Globus pallidus (tissue), 1 donor: Measurements from ENCODE around the gene MAP4K2.

Source experiments
- DNase-seq: peaks from one replicate; pipeline ENCODE4 v3.0.0-alpha.2; 2015; ENCODE audit warnings: low spot score

Gene MAP4K2

DNA sequence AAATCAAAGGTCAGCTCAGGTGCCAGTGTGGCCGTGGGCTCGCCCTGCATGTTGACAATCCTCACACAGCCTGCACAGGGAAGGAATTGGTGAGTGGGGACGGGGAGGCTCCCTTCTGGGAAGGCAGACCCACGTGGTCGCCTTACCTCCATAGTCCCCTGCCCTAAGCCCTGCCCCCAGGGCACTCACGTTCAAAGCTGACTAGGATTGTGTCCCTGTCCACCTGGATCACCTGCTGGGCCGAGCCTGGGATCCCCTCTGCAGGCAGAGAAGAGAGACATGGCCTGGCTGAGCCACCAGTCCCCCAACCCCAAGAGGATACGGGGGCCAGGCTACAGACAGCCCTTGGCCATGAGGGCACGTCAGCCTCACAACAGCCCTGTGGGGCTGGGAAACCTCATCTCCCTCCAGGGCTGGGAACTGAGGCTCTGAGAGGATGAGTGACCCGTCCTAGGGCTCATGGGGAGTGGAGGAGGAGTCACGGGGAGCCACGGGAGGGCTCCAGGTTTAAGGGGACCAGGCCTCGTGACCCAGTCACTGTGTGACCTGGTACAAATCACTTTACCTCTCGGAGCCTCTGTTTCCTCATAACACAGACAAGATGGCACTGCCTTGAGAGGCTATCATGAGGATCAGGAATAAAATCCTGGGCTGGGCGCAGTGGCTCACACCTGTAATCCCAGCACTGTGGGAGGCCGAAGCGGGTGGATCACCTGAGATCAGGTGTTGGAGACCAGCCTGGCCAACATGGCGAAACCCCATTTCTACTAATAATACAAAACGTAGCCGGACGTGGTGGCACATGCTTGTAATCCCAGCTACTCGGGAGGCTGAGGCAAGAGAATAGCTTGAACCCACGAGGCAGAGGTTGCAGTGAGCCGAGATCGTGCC is 12.6 kb downstream of the MAP4K2 start:
- DNase-seq = no peak

DNA sequence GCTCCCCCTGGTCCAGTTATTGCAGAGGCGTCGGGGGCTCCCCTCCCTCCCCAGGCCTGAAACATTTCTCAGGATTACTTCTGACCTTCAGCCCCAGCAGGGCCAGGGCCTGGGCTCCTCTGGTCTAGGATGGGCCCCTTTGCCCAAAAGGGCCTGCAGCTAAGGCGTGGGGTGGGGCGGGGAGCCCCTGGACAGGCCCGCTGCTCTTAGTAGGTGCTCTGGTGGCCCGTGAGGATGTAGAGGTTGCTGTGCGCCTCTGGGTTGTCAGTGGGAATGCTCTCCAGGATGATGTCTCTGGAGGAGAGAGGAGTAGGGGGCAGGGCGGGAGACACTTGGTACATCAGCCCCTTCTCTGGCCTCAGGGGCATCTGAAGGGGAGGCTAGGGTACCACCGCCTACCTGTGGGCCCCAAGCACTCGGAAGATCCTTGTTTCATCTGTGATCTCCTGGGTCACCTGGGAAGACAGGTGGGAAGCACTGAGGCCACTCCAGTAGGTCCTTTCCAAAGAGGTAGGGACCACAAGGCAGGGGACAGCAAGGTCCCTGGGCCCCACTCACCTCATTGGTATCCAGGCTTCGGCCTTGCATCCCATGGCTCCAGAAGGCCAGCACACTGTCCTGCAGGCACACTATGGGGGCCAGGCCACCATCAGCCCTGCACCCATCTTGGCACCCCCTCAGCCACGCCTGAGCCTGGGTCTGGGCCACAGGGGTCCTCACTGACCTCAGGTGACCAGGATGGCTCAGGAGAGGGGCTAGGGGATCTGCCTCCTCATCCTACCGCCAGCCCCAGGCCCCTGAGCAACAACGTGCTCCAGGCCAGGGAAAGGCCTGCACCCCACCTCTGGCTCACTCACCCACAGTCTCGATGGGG is 13.4 kb downstream of the MAP4K2 start:
- DNase-seq = no peak

DNA sequence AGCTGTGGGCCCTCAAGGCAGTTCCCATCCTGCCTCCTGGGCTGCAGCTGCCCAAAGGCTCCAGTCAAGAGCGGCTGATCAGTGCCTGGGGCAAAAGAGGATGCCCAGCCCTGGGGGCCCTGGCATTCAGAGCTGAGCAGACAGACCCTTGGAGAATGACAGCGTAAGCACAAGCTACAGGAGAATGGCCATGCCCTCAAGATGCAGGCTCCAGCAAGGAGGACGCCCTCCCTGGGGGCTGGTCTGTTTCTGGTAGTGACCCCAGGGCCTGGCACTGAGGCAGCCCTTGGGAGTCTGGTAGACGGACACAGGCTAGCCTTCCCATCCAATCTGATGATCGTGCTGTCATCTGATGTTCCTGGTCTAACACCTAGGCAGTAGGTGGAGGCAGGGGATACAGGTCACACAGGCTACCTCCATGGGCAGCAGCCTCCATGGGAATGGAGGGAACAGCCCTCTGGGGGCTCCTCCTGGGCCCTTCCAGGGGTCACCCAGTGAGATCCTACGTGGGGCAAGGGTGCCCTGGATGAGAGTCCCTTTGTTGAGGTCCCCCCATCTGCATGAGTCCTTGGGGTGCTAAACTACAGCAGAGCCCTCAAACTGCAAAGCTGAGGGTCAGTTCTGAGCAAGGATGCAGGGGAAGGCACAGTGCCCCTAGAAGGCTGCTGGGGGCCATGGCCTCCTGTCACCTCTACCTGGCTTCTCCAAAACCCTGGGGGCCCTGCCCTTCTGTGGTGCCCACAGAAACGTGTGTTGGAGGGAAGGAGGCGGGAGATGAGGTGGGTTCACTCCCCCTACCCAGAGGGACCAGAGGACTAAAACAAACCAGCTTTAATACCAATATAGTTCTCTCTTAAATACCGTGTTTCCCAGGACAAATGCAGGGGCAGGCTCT is 14.4 kb downstream of the MAP4K2 start:
- DNase-seq = no peak

DNA sequence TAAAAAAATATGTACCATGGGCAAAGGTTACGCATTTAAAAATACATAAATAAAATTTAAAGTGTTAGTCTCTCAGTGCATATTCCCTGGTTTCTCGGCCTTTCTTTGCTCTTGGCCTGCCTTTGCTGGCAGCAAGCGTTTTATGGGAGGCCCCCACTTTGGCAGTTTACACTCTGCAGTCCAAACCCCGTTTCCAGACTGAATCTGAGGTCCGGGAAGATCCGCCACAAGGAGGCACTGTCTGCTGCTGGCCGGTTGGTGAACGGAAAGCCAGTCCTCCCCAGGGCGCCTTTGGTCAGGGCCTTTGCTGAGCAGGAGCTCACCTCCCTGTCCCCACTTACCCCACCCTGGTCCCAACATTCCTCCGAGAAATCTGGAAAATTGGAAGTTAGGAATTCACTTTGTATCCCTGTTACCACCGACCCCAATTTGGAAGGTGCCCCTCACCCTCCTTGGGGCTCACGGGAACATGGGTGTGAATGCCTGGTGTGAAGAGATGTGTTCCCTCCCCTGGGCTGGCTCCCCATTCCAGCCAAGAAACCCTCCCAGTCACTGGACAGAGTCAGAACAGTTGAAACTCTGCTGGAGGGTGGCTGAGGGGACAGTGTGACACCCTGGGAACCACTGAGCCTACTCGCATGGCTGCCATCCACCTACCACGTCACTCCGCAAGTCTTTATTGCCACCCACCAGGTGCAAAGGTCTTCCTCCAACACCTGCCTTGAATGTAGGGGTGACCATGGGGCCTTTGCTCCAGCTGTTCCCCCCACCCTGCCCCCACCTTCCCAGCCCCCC is 15.3 kb downstream of the MAP4K2 start:
- DNase-seq = no peak

DNA sequence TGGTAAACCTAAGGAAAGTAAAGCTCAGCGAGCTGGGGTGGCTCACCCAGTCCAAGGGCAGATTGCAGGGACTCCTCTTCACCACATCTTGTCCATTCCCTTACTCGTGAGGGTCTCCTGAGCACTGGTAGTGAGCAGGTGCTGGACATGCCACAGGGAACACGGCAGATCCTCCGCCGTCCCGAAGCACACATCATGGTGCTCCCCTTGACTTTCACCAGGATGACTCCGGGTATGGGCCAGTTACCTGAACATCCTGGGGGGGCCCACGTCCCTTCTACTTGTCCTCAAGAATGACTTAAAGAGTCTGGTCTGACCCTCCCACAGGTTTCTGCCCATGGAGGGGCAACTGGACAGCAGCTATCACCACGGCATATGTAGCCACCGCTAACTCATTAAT is 16.7 kb downstream of the MAP4K2 start:
- DNase-seq = no peak

DNA sequence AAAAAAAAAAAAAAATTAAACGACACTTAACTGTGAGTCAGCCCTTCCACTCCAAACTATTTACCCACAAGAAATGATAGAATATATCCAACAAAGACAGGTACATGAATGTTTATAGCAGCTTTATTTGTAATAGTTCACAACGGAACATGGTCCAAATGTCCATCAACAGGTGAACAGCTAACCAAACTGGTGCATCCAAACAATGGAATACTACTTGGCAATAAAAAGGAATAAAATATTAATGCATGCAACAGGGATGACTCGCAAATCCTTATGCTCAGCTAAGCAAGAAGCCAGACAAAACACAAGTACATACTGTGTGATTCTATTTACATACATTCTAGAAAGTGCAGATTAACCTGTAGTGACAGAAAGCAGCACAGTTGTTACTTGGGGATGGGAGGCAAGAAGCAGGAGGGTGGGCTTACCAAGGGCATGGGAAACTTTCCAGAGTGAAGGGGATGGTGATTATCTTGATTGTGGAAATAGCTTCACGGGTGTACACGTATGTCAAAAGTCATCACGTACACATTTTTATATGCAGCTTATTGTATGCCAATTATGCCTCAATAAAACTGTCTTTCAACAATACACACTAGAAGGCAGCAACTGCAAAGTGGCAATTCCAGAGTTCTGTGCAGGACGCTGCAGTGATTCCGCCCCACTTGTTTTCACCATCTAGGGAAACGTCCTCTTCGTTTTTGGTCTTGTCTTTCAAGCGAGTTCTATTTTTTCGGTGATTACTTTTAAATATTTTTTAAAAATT is 18.0 kb downstream of the MAP4K2 start:
- DNase-seq = no peak

DNA sequence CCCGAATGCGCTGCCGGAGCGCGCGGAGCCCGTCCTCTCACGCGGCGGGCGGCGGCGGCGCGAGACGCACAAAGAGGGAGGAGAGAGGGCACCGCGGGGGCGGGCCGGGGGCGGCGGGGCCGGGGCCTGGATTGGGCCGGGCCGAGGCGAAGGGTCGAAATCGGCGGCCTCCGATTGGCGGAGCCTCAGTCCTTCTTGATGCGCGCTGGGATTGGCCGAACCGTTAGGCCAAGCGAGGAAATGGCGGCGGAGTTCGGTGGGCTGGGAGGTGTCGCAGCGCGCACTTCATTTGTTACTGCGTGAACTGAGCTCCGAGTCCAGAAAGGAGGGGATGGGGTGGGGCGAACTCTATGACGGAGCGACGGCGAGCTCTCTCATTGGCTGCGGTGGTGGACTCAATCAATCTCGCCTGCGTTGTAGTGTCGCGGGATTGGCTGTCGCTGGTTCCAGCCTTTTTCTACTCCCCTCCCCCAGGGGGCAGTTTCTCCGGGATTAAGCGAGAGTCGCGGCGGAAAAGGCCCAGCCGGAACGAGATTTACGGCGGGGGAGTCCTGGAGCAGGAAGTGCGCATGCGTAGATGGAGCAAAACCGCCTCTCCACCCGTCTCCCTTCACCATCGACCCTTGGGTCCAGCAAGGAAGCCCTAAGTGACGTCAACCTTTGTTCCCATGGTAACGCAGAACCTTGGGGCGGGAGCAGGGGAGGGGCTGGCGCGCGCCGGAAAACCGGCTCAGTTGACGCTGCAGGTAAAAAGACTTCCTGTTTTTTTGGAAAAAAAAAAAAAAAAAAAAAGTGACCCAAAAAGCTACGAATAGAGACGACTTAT is 24.3 kb downstream of the MAP4K2 start, which contains the start of gene SF1:
Gene SF1, minus strand, starts transcription at position 70 of the 826 bp plus-strand sequence. CDS start 150 bp downstream, outside the sequence.
- peak; percentile 100 for DNase-seq

DNA sequence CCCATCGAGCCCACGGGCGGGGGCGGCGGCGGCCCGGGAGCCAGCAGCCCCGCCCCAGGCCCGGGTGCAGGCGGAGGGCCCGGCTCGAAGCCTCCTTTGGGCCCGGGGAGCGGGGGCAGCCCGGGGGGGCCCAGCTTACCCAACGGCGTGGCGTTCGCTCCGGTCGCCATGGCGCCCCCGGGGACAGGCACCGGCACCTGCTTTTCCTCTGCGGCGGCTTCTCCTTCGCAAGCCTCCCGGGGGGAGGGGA is 24.9 kb downstream of the MAP4K2 start:
- no peak for DNase-seq

DNA sequence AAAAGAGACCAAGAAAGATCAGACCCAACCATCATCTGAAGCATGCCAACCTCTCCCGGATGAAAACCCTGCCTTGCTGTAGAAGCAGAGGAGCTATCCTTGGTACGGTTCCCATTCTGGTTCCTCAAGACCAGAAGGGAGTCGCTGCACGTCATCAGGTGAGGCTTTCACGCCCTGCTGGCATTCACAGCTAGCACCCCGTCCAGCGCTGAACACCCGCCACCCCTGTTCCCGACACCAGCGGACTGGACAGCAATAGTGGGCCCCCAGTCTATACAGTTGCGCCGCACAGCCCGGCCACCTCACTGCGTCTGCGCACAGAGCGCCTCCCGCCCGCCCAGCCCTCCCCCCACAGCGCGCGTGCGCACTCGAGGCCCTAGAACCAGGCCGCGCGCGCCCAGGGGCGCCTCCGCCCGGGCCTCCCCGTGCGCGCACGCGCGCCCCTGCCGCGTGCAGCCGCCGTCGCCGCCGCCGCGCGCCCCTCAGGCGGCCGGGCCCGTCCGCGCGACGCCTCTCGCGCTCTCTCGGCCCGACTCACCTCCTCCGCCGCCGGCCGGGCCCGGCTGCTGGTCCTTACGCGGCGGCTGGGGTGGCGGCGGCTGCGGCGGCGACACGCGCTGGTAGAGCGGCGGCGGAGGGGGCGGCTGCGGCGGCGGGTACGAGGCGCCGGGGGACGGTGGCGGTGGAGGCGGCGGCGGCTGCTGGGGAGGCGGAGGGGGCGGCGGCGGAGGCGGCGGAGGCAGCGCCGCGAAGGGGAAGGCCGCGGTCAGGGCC is 25.4 kb downstream of the MAP4K2 start:
- peak; percentile 84 for DNase-seq

DNA sequence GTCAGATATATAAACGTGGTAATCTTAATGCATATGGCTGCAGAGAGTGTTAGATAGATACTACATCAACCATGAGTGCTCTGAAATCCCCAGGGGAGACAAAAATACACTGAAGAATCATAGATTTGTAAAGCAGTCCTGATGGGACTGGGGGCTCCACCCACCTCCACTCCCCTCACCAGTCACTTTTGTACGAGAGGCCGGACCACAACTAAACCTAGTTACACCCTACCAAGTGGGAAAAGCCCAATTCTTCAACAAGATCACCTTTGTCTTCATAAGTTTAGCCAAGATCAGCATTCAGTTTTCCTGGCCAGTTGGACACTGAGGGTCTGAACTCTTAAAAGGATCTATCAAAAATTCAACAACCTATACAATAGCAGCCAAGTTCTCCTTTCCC is 26.1 kb downstream of the MAP4K2 start:
- DNase-seq = no peak

DNA sequence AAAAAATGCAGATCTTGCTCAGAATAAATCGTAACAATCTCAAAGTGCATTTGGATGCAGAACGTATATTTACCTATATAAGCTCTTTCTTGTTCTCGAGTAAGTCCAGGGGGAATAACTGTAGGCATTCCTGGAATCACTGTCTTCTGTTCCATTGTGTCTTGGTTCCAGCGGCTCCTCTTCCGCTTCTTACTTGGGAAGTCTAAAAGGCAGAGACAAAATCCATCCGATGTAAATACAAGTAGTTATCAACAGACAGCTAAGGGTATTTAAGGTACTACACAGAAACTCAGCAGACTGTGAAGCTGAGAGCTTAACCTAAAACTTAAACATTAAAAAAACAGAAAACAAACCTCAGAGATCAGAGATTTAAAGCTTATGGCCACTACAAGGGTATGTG is 26.6 kb downstream of the MAP4K2 start:
- no peak for DNase-seq

DNA sequence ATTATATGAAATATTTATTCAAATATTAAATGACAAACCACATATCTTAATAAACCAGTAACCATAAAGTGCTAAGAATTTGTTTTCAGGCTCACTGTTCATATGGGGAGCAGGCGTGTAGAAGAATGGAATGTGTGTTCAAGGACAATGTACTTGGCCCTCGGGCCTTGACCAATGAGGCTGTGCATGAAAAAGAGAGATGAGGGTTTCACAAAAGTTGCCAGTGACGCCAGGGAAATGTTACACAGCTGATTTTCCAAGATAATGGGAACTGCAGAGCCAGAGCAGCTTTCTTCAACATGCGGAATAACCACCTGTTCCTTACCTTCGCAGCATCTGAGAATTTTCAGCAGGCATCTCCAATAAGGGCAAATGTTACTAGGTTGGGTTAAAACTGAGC is 28.9 kb downstream of the MAP4K2 start:
- no peak for DNase-seq

DNA sequence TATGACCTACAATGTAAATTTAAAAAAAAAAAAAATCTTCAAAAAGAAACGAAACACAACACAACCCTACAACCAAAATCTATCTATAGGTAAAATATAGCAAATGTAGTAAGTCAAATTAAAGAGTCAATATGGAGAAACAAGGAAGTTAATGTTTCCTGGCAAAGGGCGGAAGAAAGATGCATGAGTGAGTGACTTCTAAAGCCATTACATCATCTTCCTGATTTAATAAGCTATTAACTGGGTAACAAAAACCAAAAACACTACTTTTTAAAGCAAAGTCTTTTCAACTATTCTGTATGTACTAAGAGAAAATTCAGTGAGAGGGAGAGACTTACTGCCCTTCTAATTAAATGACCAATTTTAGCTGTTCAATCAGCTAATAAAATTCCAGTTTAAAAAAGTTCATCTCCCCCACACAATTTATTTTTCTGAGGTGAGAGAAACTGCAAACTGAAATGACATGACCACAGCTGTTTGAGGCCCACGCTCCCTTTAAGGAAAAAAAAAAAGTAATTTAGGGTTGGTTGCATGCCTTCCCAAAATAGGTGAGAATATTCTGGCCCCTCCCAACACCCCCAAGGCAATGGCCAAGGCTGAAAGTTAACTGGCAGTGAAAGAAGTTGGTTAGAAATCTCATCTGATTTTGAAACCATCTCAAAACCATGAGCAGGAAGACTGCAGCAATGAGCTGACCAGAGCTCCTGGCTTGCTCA is 30.6 kb downstream of the MAP4K2 start:
- no peak for DNase-seq

DNA sequence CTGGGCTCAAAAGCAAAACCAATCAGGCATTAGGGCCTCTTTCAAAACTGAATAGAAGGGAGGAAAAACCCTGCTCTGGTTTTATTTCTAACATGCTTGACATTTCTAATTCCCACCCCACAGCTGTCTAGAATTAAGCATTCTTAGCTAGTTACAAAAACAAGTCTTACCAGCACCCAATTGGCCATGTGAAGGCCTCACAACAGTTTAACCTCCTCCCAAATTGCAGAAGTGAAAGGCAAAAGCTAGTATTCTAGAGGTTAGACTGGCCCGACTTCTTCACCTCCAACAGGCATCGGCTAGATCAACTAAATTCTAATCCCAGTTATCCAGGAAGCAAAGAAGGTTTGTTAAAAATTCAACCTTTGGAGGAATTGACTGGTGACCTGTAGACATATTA is 31.2 kb downstream of the MAP4K2 start:
- no peak for DNase-seq

DNA sequence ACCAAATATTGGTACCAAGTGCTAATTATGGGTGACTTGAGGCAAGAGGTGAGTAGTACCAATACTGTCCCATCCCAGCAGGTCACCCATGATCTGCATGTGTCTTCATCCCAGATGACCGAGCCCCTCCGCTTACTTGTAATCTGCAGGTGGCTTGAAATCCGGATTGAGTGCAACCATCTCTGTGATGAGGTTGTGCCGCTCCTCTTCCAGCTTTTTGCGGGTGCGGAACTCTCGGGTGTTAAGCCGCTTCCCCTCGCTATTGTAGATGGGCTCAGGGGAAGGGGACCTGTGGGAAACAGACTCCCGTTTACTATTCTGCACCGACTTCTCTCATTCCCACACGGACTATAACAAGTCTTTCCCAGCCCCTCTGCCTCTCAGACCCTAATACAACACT is 32.9 kb downstream of the MAP4K2 start:
- DNase-seq = no peak

DNA sequence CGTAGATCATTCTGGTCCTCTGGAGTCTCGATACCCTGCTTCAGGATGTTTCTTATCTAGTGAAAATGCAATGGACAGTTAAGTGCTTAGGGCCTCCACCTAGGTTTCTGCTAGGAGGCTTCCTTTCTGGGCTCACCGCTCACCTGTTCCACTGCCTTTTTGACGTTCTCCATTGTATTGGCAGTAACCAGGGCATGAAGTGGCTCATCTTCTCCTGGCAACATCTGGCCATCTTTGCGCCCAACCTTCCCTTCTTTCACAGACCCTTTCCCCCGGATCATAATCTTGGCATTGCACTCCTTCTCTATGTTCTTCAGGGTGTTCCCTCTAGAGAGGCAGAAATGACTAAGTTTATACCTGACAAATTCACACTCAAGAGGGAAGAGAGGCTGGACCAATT is 33.7 kb downstream of the MAP4K2 start:
- no peak for DNase-seq

DNA sequence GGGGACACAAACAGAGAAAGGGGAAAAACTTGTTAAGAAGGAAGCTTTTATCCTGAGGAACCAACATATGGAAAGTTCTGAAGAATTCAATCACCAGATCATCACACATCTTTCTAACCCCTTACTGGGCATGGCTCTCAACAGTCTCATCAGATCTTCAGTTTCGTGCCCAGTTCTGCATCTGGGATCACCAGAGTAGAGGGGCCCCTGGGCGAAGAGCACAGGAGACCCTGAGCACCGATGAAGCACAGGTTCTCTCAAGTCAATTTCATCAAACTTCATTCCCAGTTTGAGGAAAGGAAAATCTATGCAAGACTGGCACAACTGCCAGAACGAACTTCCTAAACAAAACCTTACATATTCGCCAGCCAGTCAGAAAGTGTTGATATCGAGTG is 34.7 kb downstream of the MAP4K2 start:
- DNase-seq = no peak
